ENCODE results near the gene MRPL27.
A peak's percentile ranks its signal among the peaks of the same experiment; 100 is the strongest.
"Not testable (repeated sequence)": the region's sequence is repeated elsewhere in the genome, so short reads cannot be mapped to it uniquely, and the experiment has no call there.

Gene MRPL27

DNA sequence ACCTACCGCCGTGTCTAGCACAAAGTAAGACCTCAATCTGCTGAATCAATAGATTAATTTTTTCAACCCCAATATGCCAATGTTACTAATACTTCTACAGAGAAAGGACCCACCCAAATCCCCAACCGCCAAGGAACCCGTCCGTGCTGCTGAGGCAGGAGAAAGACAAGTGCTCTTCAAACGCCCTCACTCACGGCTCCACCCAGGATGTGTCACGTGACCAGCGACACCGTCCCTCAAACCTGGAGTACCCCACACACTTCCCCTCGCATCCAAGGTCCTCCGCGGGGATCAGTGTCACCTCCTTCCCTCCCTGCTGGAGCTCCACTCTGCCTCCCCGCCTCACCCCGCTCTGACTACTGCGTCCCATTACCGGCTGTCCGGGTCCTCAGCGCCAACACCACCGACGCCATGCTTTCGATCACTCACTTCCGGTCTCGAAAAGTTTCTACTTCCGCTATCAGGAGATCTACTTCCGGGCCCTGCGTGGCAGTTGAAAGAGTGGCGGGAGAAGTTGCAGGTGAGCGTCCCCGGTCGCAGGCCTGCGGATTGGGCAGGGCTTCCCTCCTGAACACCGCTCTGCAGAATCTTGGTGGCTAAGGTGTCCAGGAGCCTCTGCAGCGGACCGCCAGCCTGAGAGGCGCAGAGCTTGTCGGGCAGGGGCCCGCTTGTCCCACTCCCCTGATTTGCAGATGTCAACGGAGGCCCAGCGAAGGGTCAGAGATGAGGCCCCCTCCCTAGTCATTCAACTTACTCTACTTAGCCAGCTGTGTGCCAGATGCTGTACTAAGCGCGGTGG, at the start of gene MRPL27, which contains the start of gene EME1:
TSS of gene MRPL27 (minus strand) at position 427 of the 799 bp plus-strand sequence. CDS start at position 413, 14 bp downstream.
TSS of gene EME1 (plus strand) at position 472 of the 799 bp plus-strand sequence. CDS start 1,980 bp downstream, outside the sequence.
- DNase-seq (ENCODE audit: low read depth): peak; percentile 87
- TF ChIP-seq, protein P1, sequence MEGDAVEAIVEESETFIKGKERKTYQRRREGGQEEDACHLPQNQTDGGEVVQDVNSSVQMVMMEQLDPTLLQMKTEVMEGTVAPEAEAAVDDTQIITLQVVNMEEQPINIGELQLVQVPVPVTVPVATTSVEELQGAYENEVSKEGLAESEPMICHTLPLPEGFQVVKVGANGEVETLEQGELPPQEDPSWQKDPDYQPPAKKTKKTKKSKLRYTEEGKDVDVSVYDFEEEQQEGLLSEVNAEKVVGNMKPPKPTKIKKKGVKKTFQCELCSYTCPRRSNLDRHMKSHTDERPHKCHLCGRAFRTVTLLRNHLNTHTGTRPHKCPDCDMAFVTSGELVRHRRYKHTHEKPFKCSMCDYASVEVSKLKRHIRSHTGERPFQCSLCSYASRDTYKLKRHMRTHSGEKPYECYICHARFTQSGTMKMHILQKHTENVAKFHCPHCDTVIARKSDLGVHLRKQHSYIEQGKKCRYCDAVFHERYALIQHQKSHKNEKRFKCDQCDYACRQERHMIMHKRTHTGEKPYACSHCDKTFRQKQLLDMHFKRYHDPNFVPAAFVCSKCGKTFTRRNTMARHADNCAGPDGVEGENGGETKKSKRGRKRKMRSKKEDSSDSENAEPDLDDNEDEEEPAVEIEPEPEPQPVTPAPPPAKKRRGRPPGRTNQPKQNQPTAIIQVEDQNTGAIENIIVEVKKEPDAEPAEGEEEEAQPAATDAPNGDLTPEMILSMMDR (IDR thresholded peaks at IDR 0.05; ENCODE audit: insufficient read depth, low read depth, low read length, missing control alignments): no peak

DNA sequence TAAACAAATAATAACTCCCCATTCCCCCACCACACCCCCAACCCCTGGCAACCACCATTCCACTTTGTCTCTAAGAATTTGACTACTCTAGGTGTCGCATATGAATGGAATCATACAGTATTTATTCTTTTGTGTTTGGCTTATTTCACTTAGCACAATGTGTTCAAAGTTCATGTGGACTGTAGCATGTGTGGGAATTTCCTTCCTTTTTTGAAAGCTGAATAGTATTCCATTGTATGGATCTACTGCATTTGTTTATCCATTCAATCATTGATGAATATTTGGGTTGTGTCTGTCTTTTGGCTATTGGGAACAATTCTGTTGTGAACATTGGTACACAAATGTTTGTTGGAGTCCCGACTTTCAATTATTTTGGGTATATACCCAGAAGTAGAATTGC, 49.8 kb upstream of the MRPL27 start:
- TF ChIP-seq, protein P1 (IDR thresholded peaks at IDR 0.05; ENCODE audit: insufficient read depth, low read depth, low read length, missing control alignments): no peak
- H3K4me3 ChIP-seq (ENCODE audit: low read length): no peak overlapping the region
- DNase-seq (ENCODE audit: low read depth): no peak

More for the DNA sequence above, at the start of gene MRPL27, which contains the start of gene EME1:
- H3K4me3 ChIP-seq (ENCODE audit: low read length): peak within 1 kb of the TSS; percentile 88

DNA sequence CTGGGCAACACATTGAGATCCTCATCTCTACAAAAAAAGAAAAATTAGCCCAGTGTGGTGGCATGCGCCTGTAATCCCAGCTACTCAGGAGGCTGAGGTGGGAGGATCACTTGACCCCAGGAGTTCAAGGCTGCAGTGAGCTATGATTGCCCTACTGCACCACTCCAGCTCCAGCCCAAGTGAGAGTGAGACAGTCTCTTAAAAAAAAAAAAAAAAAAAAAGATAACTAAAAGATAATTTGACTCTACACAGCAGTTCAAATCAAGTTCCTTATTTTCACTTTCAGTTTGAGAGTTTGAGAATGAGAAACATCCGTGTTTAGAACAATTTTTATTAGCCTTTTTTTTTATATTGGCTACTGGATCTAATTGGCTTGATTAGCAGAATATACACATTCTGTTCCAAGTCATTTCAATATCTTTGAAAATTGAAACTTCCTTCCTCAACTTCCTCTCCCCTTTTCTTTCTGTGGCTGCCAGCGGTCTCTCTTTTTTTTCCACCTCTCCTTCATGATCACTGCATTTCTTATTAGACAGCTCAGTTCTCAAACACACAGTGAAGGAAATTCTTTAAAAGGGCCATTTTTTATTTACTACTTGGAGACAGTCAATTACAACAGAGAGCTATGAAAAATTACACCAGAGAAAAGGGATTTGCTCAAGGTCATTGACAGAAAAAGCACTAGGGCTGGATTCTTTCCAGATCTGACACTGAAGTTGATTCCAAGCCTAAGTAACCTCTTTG, 48.5 kb upstream of the MRPL27 start:
- DNase-seq (ENCODE audit: low read depth): no peak
- H3K4me3 ChIP-seq (ENCODE audit: low read length): no peak overlapping the region
- TF ChIP-seq, protein P1 (IDR thresholded peaks at IDR 0.05; ENCODE audit: insufficient read depth, low read depth, low read length, missing control alignments): no peak

DNA sequence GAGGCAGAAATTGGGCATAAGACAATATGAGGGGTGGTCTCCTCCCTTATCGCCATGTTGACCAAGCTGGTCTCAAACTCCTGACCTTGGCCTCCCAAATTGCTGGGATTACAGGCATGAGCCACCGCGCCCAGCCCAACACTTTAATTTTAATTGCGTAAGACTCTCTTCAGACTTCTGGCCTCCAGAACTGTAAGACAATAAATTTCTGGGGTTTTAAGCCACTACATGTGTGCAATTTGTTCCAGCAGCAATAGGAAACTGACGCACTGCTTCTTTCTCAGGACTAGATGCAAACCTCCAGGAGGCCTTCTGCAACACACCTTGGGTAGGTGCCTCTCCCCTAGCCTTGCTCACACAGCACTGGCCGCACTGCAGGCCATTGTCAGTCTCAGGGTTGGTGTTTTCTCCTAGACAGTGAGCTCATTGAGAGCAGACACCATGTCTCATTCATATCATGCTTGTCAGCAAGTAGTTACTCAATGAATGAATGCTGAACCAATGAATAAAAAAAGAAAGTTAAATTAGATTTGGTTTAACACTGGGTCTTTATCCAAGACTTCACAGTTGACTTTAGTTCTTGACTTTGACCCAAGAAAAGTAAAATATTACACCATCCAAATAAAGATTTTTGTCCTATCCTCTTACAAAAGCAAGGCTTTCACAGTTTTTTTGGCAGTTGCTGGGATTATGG, 47.6 kb upstream of the MRPL27 start:
- TF ChIP-seq, protein P1 (IDR thresholded peaks at IDR 0.05; ENCODE audit: insufficient read depth, low read depth, low read length, missing control alignments): no peak
- DNase-seq (ENCODE audit: low read depth): peak; percentile 47
- no peak overlapping the region for H3K4me3 ChIP-seq (ENCODE audit: low read length)

DNA sequence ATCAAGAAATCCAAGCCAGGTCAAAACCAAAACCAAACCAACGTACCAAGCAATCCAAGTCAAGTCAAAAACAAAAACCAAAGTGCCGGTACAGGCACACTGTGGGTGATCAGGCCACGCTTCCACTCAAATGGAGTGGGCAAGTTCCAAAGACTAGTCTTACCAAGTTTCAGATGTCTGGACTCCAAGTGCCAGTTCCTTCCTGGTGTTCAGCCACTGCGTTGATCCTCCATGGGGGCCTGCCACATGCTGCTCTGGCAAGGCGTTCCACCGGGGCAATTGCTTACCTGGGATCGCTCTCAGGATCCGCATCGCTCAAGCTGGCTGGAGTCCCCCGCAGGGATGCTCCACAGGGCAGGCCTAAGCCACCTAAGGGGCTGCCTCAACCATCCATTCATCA, 46.6 kb upstream of the MRPL27 start:
- not testable (repeated sequence) for DNase-seq (ENCODE audit: low read depth); H3K4me3 ChIP-seq (ENCODE audit: low read length)

DNA sequence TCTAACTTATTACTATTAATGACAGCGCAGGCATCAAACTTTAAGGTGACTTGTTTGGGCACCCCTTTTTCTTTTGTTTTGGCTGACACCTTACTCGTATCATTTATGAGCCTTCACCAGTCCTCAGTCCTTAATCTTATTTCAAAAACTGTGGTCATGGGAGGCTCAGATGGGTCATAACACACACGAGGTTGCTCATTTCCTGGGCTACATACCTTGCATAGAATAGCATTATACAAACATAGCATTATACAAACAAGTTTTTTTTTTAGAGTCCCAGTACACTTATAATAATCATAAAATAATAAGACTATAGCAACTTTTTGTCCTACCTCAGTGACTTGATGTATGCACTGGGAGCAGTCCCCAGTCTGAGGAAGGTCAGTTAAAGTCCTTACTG, 41.8 kb upstream of the MRPL27 start:
- DNase-seq (ENCODE audit: low read depth): no peak
- TF ChIP-seq, protein P1 (IDR thresholded peaks at IDR 0.05; ENCODE audit: insufficient read depth, low read depth, low read length, missing control alignments): no peak
- no peak overlapping the region for H3K4me3 ChIP-seq (ENCODE audit: low read length)
